NCI-H187 (cell line): ENCODE measurements around the gene POU2F1.
"Not testable (repeated sequence)": the region's sequence is repeated elsewhere in the genome, so short reads cannot be mapped to it uniquely, and the experiment has no call there.

Experiments
- DNase-seq, 2 experiments: peaks; one replicate each; lab custom pipeline; 2025; lab: John Stamatoyannopoulos, UW

POU2F1 gene

GRCh38 chr1:167231873-167232450, 11.3 kb downstream of the POU2F1 start:
- no peak for DNase-seq

DNA sequence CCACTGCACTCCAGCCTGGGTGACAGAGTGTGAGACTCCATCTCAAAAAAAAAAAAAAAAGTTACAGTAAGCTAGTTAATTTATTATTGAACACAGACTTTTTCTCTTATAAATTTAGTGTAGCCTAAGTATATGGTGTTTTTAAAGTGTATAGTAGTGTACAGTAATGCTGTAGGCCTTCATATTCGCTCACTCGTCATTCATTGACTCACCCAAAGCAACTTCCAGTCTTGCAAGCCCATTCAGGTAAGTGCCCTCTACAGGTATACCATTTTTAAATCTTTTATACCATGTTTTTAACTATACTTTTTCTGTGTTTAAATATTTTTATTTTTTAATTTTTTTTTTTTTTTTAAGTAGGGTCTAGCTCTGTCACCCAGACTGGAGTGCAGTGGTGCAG, 12.1 kb downstream of the POU2F1 start:
- no peak for DNase-seq

DNA sequence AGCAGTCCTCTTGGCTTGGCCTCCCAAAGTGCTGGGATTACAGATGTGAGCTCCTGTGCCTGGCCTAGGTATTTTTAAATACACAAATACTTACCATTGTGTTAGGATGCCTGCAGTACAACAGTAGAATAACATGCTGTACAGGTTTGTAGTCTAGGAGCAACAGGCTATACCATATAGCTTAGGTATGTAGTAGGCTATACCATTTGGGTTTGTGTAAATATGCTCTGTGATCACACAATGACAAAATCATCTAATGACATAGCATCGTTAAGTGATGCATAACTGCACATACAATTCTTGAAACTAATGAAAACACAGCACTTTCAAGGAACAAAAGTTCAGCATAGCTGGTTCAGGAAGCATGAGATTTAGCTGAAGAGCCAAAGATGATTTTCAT, 12.7 kb downstream of the POU2F1 start:
- DNase-seq: no peak

DNA sequence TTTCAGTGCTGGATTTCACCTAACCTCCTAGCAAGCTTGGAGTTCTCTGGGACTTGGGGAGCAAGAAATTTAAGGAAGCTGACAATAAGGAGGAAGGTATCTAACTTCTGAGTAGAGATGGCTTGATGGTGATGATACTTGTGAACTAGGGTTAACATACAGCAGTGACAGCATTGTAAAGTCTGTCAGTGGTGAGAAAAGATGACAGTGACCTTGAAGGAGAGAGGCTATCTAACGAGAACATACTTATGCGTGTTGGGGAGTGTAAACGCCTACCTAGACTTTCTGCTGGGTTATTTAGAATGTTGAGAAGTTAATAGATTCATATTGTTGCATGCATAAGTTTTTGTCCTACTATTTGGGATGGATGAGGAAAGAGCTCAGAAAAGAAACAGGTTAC, 16.3 kb downstream of the POU2F1 start:
- no peak for DNase-seq

DNA sequence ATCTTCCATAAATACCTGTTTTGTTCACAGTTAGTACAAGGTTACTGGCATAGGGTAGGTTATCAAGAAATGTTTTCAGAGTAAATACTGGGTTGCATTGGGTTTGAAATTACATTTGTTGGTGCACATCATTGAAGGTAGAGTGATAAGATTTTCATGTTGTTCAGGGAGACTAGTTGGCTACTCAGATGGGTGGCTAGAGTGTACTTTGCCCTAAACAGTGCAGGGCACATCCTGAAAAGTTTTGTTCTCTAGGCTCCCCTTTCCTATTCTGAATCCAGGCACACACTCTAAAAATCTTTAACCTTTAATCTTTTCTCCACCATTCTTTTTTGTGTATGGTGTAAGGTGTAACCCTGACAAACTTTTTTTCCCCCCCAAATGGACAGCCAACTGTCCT, 18.0 kb downstream of the POU2F1 start:
- no peak for DNase-seq

- no peak for DNase-seq
These were observed 18.6 kb downstream of the POU2F1 start for GRCh38 chr1:167239257-167239656.

DNA sequence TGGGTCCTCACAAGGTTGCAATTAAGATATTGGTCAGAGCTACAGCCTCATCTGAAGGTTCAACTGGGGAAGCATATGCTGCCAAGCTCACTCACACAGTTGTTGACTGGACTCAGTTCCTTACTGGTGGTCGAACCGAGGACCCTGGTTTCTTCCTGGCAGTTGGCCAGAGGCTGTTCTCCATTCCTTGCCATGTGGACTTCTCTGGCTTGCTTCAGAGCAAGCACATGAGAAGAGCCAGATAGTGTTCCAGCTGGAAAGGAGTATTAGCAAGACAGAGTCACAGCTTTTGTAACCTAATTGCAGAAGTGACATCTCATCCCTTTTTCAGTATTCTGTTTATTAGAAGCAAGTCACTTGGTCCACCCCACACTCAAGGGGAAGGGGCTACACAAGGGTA, 23.6 kb downstream of the POU2F1 start:
- no peak for DNase-seq

GRCh38 chr1:167245168-167245567, 24.5 kb downstream of the POU2F1 start:
- not testable (repeated sequence) for DNase-seq

- no peak for DNase-seq
These were observed 26.3 kb downstream of the POU2F1 start for GRCh38 chr1:167246971-167247370.

GRCh38 chr1:167247754-167248153, 27.1 kb downstream of the POU2F1 start:
- DNase-seq: no peak

DNA sequence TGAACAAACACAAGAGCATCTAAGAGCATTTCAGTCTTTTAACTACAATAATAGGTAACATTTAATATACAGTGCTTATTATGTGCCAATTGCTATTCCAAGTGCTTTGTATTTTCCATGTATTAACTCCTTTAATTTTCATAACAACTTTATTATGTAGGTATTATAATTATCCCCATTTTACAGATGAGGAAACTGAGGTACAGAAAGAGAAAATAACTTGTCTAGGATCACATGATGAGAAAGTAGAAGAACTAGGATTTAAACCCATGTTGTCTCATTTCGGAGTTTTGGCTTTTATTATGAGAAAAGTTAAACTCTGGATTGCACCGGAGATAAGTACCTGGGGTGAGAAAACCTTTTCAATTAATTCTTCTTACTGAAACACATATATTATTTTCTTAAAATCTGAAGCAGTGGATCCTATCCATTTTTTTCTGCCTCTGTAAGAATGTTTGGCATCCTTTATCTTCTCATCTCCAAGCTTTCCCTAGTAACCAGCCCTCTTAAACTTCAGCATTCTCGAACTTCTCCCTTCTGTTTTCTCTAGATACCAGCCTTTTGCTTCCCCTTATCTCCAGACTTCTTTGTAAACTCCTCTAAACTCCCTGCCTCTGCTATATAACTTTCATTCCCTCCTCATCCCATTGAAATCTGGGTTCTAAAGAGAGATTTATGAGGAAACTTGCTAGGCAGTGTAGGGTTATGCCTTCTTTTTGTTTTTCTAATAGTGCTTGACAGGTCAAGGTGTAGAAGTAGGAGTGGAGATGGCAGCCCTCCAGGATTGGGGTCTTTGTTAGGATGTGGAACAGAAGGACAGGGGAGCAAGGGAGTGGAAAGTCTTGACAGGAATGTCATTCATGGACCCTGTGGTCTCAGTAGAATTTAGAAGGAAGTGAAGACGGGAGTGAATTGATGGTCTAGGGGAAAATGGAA, 28.3 kb downstream of the POU2F1 start:
- no peak for DNase-seq

DNA sequence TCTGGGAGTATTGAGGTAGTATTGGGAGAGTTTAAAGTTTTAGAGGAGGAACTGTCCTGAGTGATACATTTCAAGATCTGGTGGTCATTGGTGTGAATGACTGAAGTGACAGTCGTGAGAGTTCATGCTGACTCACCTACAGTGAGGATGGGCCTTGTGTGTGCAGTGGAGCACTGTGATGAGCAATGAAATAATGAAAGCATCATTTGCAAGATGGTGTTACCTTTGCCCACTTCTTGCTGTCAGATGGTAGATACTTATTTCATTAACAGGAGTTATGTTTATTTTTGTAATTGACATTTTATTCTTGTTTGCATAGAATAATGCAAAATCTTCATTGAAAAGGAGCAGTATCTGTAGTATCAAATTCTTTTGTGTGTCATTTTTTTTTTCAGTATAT, 29.0 kb downstream of the POU2F1 start:
- DNase-seq: no peak

DNA sequence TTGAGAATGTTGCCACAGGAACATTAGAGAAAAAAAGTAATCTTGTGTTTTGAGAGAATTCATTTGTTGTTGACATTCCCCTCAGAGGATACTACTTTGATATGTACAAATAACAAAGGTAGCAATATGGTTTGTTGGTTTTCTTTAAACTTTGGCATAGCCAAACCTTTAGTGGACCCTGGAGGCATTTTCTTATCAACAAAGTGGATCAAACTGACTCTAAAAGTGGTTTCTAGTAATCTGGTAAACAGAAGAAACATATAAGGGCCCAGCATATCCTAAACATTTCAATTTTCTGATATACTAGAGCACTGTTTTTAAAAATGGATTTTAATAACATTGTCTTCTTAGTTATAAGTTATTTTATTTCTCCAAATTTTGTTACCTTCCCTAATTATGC, 29.8 kb downstream of the POU2F1 start:
- no peak for DNase-seq

GRCh38 chr1:167251472-167251871, 30.8 kb downstream of the POU2F1 start:
- DNase-seq: no peak

DNA sequence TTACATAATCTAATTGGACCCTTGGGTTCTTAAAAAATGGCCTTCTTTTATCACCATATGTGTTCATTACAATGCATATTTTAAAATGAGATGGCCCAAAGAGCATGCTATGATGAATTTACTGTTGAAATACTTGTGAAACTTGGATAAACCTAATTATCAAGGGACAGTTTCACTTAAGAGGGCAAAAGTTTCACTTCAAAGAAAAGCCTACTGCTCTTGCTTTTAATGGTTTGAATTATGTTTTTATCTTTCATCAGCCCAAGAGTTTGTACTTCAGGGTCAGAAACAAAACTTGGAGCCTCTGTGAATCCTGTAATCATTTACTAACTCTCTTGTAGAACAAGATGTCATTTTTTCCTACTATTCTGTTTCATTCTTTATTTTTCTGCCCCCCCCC, 32.3 kb downstream of the POU2F1 start:
- no peak for DNase-seq

DNA sequence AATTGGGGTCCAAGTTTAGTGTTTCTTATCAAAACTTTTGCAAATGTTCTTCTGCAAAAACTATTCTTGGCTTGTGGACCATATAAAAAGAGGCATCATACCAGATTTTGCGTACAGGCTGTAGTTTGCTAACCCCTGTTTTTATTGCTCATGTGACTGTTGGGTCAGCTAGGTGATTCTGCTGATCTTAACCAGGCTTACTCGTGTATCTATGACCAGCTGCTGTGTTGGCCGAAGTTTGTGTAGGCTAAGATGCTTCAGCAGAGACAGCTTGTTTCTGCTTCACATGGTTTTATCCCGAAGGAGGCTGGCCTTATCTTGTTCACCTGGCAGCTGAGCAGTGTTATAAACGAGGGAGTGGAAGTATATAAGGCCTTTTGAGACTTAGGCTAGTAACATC, 38.2 kb downstream of the POU2F1 start:
- DNase-seq: no peak

DNA sequence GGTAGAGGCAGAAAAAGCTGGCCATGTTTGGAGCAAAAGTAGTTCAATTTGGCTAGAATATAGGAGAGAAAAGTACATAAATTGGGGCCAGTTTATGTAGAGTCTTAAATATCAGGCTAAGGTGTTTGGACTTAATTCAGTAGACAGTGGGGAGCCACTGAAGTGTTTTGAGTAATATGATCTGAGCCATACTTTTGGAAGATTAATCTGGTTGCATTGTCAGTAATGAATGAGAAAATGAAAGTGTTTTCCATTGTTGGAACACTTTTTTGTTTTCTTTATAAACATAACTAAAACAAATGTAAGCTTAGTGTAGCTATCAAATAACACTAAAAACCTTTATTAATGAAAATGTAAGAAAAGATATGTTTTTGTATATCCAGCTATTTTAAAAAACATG, 42.1 kb downstream of the POU2F1 start:
- no peak for DNase-seq

GRCh38 chr1:167263344-167263743, 42.7 kb downstream of the POU2F1 start:
- DNase-seq: no peak

GRCh38 chr1:167263819-167264464, 43.3 kb downstream of the POU2F1 start:
- no peak for DNase-seq

- no peak for DNase-seq
These were observed 46.3 kb downstream of the POU2F1 start for GRCh38 chr1:167266965-167267364.

DNA sequence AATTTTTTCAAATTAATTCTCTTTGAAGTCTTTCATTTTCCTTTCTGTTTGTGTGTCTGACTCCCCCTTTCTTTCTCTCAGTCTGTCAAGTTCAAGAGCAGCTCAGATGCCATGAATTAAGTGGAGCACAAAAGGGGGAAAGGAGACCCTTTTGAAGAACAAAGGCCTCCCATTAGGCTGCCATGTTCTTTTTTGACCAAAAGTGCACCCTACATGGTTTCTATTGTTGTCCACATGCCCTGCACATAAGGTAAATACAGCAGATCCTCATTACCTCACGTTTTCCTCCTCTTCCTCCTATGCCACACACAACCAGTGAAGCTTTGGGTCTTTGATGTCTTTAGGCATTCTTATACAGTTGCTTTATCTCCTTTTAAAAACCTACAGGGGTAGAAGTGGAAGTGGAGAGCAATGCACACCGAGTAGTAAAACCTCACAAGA, 47.7 kb downstream of the POU2F1 start:
- no peak for DNase-seq

- DNase-seq: no peak
These were observed 49.8 kb downstream of the POU2F1 start for GRCh38 chr1:167270349-167271092.
